ENCODE data around the gene TNNI3K. TPM values are rescaled to one million over a fixed set of nuclear protein-coding genes. Genes with fewer than 3 reads are reported as not detected.

The TNNI3K gene
- total and polyA plus RNA-seq, 2 of the 8 experiments (the other 6 are each of a cell fraction or from before 2014, with no cell fraction given) = 0.41 to 0.48 TPM

DNA sequence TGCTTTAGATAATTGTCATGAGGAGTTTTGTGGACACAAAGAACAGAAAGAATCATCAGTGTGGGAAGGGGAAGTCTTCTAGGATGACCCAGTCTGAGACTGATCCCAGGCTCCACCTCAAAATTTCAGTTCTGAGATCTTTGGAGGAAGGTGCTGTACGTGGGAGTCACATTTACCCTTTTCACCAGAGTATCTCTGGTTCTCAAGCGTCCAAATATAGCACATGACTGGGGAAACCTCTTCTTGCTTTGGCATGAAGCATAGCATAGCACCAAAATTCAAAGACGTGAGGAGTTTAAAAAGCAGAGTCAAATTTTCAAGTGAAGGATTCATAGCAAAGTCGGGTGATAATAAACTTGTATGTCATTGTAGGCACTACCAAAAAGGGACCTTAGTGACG is 180.7 kb downstream of the TNNI3K start:
- no peak overlapping the region for H2AFZ ChIP-seq (ENCODE audit: low read length)
- CTCF ChIA-PET (ENCODE audit: partially characterized antibody) = no interaction called here
- TF ChIP-seq SAP30 (IDR thresholded peaks at IDR 0.05; ENCODE audit: insufficient read depth, insufficient replicate concordance, low read length) (no peak), PHF8 (conservative IDR thresholded peaks at IDR 0.05; ENCODE audit: low read depth, low read length) (no peak)

More for the DNA sequence above, 180.7 kb downstream of the TNNI3K start:
- Histone ChIP-seq H3K18ac (ENCODE audit: extremely low read depth, low read length) (no peak overlapping the region), H3K79me1 (ENCODE audit: low read depth, low read length) (no peaks in the 10 kb centered on the region), H3K56ac (replicated peaks; ENCODE audit: insufficient read length, low read depth, low read length) (no peak overlapping the region), H3K4ac (replicated peaks; ENCODE audit: insufficient read length, low read depth, low read length) (no peak overlapping the region), H2BK120ac (replicated peaks; ENCODE audit: low read depth, low read length) (no peak overlapping the region), H3K4me2 (ENCODE audit: insufficient read depth in 1 of 2, low read depth in 2 of 2, low read length in 2 of 2) (no peak overlapping the region), H3K9me3 (ENCODE audit: insufficient read depth in 2 of 2, low read depth in 1 of 2, low read length in 1 of 2) (no peaks in the 10 kb centered on the region), H3K36me3 (ENCODE audit: control insufficient read depth in 2 of 4, insufficient read depth in 4 of 4, low read length in 3 of 4) (no peaks in the 10 kb centered on the region), H4K5ac (ENCODE audit: insufficient read length, low read depth, low read length) (no peak overlapping the region), H2BK12ac (ENCODE audit: low read depth, low read length) (no peak overlapping the region), H4K91ac (replicated peaks; ENCODE audit: insufficient read length, low read length) (no peak overlapping the region), H3K23ac (ENCODE audit: insufficient read length) (no peak overlapping the region), H3K27ac (ENCODE audit: low read depth, low read length) (no peak overlapping the region), H3K23me2 (ENCODE audit: low read depth, low read length) (no peaks in the 10 kb centered on the region; the same call in 1 of the 2 replicates), H3K9ac (replicated peaks in 1 of 4; ENCODE audit: extremely low read depth in 1 of 4, low read depth in 3 of 4, low read length in 3 of 4) (no peak overlapping the region), H3K4me1 (replicated peaks in 1 of 4; ENCODE audit: control insufficient read depth in 3 of 4, insufficient read depth in 4 of 4, low read length in 3 of 4) (peaks cover 0 to 3% (median 0%) of the 10 kb centered on the region in 4 experiments; a peak in 2 of 7 replicates), H3K14ac (ENCODE audit: insufficient read length) (no peak overlapping the region), H2BK15ac (ENCODE audit: low read length) (no peak overlapping the region), H2AK5ac (ENCODE audit: low read depth, low read length) (no peak overlapping the region), H3K27me3 (replicated peaks in 1 of 4; ENCODE audit: control insufficient read depth in 3 of 4, extremely low read depth in 1 of 4, insufficient read depth in 3 of 4, low read length in 3 of 4) (no peaks in the 10 kb centered on the region), H3K79me2 (ENCODE audit: control insufficient read depth in 1 of 2, insufficient read depth in 2 of 2, low read length in 2 of 2) (no peaks in the 10 kb centered on the region), H4K8ac (ENCODE audit: extremely low read depth, insufficient read depth, low read length) (no peak overlapping the region), H2BK5ac (ENCODE audit: low read depth, low read length) (no peak overlapping the region), H3K4me3 (ENCODE audit: extremely low read depth in 1 of 4, insufficient read depth in 2 of 4, low read depth in 3 of 4, low read length in 4 of 4) (no peak overlapping the region), H4K20me1 (replicated peaks in 1 of 2; ENCODE audit: control insufficient read depth in 1 of 2, insufficient read depth in 2 of 2, low read length in 2 of 2) (no peaks in the 10 kb centered on the region), H2BK20ac (ENCODE audit: low read length) (no peak overlapping the region)
- WGBS, 2 experiments (ENCODE audit: extremely low coverage in 1 of 2, insufficient coverage in 1 of 2, insufficient read length in 1 of 2, insufficient replicate concordance in 2 of 2, low coverage in 1 of 2, low lambda C conversion rate in 2 of 2, missing lambda C conversion rate in 1 of 2) = 89% methylated on average over 5 of the region's 5 CpGs; no CpG with 5 or more reads in 1 of the 2 experiments
- no peak for DNase-seq (ENCODE audit: low read depth in 1 of 2, low spot score in 2 of 2)
- POLR2A ChIA-PET (ENCODE audit: partially characterized antibody) = no interaction called here
- FAIRE-seq = no peak

Data from H1 (cell line).